GM13976 (cell line): ENCODE data around the gene ZNF333.

Source experiments
- DNase-seq: peaks from one replicate; pipeline ENCODE4 v3.0.0; 2012; ENCODE audit warnings: low spot score
- in situ Hi-C: fragments of 300-500 bp; cut with MboI; formaldehyde crosslinking; loops from one replicate; pipeline ENCODE4 v1.12.0; 2022; ENCODE audit warnings: low sequenced_read_pairs, mixed read lengths, inconsistent platforms; ENCODE audit not compliant: unreplicated experiment
- TF ChIP-seq, protein P1 (sequence below): IDR thresholded peaks from 2 replicates; pipeline ENCODE4 v1.5.1; 2012; ENCODE audit warnings: borderline replicate concordance, mild to moderate bottlenecking; ENCODE audit not compliant: insufficient read depth; ENCODE audit errors: extremely low read depth, missing control alignments, control extremely low read depth

The ZNF333 gene

DNA sequence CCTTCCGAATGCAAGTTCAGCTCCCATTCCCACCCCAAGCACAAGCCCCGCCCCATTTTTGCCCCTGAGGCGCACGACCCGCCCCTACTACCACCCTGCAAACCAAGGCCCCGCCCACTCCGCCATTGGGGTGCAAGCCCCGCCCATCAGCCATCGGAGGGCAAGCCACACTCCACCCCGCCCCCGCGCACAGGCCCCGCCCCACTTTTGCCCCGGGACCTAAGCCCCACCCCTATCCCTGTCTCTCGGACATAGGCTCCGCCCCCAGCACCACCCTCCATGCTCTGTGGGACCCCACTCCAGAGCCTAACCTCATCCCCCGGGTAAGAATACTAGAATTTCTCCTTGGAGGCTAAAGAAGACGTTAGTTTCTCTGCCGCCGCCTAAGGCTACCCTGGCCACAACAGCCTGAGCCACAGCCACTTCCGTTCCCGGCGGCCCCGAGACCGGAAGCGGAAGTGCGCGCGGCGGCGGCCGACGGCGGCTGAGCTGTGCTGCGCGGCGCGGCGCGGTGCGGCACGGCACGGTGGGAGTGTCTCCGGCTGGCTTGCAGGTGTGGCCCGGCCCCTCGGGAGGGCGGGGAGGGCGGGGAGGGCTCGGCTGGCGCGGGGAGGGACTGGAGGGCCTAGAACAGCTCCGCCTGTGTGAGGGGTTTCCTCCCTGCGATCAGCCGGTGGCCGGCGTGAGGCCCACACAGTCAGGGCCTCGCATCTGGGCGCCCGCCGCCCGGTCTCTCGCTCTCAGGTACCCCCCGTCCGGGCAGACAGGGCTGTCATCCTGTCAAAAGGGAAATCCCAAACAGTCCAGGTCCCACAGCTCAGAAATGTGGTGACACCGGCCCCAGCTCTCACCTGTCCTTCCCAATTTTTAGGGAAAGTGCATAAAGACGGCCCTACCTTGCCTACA lies at the start of gene ZNF333:
TSS of gene ZNF333 (plus strand) at position 451 of the 906 bp plus-strand sequence. CDS start 3,444 bp downstream, outside the sequence.
- in situ Hi-C loops = loop anchor here (5.0 kb wide), 1 partner anchor 118 kb away; the partner anchor contains the start of gene NDUFB7
- peak; percentile 98 for DNase-seq
- TF ChIP-seq, protein P1, sequence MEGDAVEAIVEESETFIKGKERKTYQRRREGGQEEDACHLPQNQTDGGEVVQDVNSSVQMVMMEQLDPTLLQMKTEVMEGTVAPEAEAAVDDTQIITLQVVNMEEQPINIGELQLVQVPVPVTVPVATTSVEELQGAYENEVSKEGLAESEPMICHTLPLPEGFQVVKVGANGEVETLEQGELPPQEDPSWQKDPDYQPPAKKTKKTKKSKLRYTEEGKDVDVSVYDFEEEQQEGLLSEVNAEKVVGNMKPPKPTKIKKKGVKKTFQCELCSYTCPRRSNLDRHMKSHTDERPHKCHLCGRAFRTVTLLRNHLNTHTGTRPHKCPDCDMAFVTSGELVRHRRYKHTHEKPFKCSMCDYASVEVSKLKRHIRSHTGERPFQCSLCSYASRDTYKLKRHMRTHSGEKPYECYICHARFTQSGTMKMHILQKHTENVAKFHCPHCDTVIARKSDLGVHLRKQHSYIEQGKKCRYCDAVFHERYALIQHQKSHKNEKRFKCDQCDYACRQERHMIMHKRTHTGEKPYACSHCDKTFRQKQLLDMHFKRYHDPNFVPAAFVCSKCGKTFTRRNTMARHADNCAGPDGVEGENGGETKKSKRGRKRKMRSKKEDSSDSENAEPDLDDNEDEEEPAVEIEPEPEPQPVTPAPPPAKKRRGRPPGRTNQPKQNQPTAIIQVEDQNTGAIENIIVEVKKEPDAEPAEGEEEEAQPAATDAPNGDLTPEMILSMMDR = no peak

DNA sequence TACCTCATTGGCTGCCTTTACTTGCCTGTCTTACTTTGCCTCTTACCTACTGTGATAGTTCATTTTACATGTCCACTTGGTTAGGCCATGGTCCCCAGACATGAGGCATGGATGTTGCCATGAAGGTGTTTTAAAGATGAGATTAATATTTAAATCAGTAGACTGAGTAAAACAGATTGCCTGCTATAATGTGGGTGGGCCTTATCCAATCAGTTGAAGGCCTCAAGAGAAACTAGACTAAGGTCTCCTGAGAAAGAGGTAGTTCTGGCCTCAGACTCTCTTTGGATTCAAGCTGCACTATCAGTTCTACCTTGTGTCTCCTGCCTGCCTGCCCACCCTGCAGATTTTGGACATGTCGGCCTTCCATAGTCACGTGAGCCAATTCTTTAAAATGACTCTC lies 41.3 kb upstream of the ZNF333 start:
- in situ Hi-C loops = no loop called here
- no peak for DNase-seq
- TF ChIP-seq, protein P1 = no peak

DNA sequence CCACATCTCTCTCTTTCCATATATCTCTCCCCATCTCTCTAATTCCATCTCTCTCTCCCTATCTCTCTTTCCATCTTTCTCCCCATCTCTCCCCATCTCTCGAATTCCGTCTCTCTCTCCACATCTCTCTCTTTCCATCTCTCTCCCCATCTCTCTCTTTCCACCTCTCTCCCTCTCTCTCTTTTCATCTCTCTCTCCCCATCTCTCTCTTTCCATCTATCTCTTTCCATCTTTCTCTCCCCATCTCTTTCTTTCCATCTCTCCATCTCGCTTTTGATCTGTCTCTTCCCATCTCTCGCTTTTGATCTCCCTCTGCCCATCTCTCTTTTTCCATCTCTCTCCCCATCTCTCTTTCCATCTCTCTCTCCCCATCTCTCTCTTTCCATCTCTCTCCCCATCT lies 40.8 kb upstream of the ZNF333 start:
- in situ Hi-C loops = no loop called here
- no peak for DNase-seq
- TF ChIP-seq, protein P1 = no peak

DNA sequence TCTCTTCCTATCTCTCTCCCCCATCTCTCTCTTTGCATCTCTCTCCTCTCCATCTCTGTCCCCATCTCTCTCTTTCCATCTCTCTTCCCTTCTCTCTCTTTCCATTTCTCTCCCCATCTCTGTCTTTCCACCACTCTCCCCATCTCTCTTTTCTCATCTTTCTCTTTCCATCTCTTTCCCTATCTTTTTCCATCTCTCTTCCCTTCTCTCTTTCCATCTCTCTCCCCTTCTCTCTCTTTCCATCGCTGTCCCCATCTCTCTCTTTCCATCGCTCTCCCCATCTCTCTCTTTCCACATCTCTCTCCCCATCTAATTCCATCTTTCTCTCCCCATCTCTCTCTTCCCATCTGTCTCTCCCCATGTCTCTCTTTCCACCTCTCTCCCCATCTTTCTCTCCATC lies 39.7 kb upstream of the ZNF333 start:
- DNase-seq = no peak
- TF ChIP-seq, protein P1 = no peak
- in situ Hi-C loops = no loop called here

- DNase-seq = no peak
- in situ Hi-C loops = no loop called here
- TF ChIP-seq, protein P1 = no peak
Observed at GRCh38 chr19:14654786-14655560, 34.9 kb upstream of the ZNF333 start.

DNA sequence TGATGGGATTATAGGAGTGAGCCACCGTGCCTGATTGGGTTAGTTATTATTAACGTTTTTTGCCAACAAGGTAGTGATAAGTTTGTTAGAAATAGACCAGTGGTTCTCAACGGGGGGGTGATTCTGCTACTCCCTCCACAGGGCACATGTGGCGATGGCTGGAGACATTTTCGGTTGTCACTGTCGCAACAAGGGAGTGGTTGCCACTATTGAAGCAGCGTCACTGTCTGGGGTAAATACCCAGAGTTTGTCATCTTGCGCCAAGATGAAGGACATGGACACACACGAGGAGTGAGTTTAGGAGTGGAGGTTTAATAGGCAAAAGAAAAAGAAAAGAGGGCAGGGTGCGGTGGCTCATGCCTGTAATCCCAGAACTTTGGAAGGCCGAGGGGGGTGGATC lies 34.1 kb upstream of the ZNF333 start:
- no peak for DNase-seq
- TF ChIP-seq, protein P1 = no peak
- in situ Hi-C loops = no loop called here
